GM12872 (cell line): Measurements from ENCODE around the gene MROH9.

Source experiments
- TF ChIP-seq, protein P1 (sequence below): IDR thresholded peaks from 3 replicates; pipeline ENCODE4 v1.5.1; 2011; ENCODE audit warnings: low read depth, mild to moderate bottlenecking, low read length, moderate library complexity; ENCODE audit not compliant: insufficient read depth

Gene MROH9

DNA sequence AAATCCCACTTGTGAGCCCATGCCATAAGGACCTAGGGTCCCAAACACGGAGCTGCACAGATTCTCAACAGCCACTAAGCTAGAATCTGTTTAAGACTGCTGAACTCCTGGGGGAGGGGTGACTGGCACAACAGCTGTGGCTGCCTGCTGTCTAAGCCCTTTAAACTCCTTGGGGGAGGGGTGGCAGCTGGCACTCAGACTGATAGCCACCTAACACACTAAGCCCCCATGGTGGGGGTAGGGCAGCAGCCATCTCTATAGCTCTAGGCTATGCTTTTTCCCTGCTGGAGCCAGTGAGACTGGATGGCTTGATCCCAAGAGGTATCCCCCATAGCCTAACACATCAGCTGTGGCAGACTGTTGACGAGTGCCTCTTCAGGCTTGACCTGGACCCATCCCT, 82.1 kb downstream of the MROH9 start:
- TF ChIP-seq, protein P1, sequence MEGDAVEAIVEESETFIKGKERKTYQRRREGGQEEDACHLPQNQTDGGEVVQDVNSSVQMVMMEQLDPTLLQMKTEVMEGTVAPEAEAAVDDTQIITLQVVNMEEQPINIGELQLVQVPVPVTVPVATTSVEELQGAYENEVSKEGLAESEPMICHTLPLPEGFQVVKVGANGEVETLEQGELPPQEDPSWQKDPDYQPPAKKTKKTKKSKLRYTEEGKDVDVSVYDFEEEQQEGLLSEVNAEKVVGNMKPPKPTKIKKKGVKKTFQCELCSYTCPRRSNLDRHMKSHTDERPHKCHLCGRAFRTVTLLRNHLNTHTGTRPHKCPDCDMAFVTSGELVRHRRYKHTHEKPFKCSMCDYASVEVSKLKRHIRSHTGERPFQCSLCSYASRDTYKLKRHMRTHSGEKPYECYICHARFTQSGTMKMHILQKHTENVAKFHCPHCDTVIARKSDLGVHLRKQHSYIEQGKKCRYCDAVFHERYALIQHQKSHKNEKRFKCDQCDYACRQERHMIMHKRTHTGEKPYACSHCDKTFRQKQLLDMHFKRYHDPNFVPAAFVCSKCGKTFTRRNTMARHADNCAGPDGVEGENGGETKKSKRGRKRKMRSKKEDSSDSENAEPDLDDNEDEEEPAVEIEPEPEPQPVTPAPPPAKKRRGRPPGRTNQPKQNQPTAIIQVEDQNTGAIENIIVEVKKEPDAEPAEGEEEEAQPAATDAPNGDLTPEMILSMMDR: no peak

DNA sequence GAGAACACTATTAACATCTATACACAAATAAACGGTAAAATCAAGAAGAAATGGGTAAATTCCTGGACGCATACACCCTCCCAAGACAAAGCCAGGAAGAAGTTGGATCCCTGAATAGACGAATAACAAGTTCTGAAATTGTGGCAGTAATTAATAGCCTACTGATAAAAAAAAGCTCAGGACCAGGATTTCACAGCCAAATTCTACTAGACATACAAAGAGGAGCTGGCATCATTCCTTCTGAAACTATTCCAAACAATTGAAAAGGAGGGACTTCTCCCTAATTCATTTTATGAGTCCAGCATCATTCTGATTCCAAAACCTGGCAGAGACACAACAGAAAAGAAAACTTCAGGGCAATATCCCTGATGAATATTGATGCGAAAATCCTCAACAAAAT, 84.6 kb downstream of the MROH9 start:
- TF ChIP-seq, protein P1: no peak

DNA sequence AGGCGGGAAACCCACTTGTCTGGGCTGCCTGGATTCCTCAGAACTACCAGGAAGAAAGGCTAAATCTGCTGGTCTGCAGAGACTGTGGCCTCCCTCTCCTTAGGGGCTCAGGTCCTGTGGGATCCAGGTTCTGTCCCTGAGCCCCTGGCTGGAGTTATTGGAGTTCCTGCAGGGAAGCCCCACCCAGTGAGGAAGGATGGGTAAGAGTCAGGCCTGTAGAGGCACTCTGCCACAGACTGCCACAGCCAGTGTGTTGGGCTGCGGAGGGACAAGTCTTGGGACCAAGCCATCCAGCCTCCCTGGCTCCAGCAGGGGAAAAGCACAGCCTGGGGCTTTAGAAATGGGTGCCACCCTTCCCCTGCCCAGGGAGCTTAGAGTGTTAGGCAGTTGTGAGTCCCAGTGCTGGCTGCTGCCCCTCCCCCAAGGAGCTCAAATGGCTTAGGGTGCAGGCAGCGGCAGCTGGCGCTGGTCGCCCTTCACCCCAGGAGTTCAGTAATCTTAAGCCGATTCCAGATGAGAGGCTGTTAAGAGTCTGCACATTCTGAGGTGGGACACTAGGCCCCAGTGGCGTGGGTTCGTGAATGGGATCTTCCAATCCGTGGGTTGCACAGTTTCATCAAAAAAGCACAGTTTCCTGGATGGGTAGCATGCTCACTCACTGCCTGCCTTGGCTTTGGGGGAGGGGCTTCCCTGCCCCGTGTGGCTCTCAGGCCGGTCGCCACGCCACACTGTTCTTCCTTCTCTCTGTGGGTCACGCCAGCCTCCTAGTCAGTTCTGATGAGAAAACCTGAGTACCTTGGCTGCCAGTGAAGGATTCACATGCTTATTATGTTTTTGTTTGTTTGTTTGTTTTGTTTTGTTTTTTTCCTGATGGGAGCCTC, 97.7 kb downstream of the MROH9 start:
- TF ChIP-seq, protein P1: no peak

DNA sequence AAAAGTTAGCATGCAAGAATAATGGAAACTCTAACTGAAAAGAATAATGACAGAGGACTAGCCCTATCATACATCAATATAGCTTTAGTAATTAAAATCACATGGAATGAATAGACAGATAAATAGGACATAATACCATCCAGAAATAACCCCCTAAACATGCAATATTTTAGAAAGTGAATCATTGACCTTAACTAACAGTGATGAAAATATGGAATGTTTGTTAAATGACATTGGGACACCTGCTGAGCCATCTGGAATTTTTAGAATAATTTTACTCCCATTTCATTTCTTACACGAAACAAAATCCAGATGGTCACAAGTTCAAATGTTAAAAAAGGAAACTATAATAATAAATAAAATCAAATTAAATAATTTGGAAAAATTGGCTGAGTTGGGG, 102.3 kb downstream of the MROH9 start:
- TF ChIP-seq, protein P1: no peak

DNA sequence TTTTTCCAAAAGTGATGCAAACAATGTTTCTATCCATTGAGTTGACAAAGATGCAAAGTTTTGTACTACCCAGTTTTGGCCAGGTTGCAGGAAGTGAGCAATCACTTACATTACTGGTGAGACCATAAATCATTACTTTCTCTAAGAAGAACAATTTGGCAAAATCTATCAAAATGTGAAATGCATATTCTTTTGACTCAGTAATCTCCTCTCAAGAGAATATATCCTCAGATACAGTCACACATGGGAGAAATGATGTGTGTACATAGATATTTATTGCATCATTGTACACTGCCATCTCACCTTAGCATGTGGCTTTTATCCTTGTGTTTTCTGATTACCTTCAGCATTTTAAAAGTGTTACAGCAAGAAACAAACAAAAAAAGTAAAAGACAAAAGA, 103.0 kb downstream of the MROH9 start:
- TF ChIP-seq, protein P1: no peak

DNA sequence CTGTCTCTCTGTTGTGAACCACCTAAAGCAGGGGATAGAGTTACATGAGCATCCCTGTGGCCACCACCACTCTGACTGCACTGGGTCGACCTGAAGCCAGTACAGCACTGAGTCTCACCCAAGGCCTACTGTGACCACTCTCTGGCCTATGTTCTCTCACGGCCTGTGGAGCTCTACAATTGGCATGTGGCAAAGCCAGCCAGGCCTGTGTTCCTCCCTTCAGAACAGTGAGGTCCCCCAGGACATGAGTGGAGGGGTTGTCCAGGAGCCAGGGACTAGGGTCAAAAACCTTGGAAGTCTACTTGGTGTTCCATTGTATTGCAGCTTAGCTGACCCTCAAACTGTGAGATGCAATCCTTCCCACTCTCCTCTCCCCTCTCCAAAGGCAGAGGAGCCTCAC, 112.7 kb downstream of the MROH9 start:
- TF ChIP-seq, protein P1: no peak

DNA sequence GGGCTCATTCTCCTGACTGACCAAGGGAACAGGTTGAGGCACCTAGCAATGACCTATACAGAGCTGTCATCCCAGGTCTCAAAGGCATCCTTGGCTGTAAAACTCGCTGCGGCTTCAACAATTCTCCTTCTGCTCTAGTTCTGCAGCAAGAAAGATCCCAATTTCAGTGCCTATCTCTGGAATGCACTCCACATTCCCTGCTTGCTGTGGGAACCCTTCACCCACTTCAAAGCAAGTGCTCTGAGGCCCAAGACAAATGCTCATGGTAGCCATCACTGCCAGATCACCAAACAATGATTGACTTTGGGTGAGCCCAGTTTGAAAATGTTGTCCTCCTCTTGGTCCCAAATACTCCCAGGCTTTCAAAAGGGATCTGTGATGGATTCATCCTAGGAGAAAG, 117.6 kb downstream of the MROH9 start:
- TF ChIP-seq, protein P1: no peak
